Neuronal stem cell (in vitro differentiated cells): ENCODE measurements around the gene NAALADL1.

Experiments
- DNase-seq: peaks from one replicate; pipeline ENCODE4 v3.0.0-alpha.2; 2013; ENCODE audit warnings: low spot score
- H2AFZ ChIP-seq: one replicate; pipeline ENCODE4 v1.6.1; 2013; ENCODE audit warnings: mild to moderate bottlenecking, low read length, inconsistent platforms
- H2AK5ac ChIP-seq: 2 replicates; pipeline ENCODE4 v1.6.1; 2013; ENCODE audit warnings: low read depth, mild to moderate bottlenecking, inconsistent platforms, low read length, moderate library complexity, mixed read lengths
- H2BK120ac ChIP-seq: 2 replicates; pipeline ENCODE4 v1.6.1; 2013; ENCODE audit warnings: low read depth, mild to moderate bottlenecking, inconsistent platforms, low read length, moderate library complexity, mixed read lengths
- H2BK12ac ChIP-seq: one replicate; pipeline ENCODE4 v1.6.1; 2013; ENCODE audit warnings: low read length, inconsistent platforms
- H2BK15ac ChIP-seq: 2 replicates; pipeline ENCODE4 v1.6.1; 2013; ENCODE audit warnings: mild to moderate bottlenecking, low read length, inconsistent platforms, mixed read lengths
- H2BK5ac ChIP-seq: one replicate; pipeline ENCODE4 v1.6.1; 2013; ENCODE audit warnings: inconsistent platforms, mild to moderate bottlenecking, low read length, moderate library complexity
- H3K14ac ChIP-seq: one replicate; pipeline ENCODE4 v1.6.1; 2013; ENCODE audit warnings: low read length, inconsistent platforms
- H3K18ac ChIP-seq: 2 replicates; pipeline ENCODE4 v1.6.1; 2013; ENCODE audit warnings: low read length, inconsistent platforms
- H3K23ac ChIP-seq: 2 replicates; pipeline ENCODE4 v1.6.1; 2013; ENCODE audit warnings: low read depth, mild to moderate bottlenecking, mixed read lengths, low read length, inconsistent platforms; ENCODE audit not compliant: poor library complexity
- H3K27ac ChIP-seq: replicated peaks from 3 replicates; pipeline ENCODE4 v1.5.1; 2013; ENCODE audit warnings: low read length, inconsistent platforms
- H3K27me3 ChIP-seq, 3 experiments: 2 replicates each; pipeline ENCODE4 v1.6.1; 2013; ENCODE audit warnings: low read length in 3 of 3, mild to moderate bottlenecking in 2 of 3, inconsistent platforms in 1 of 3, low read depth in 1 of 3, mixed read lengths in 1 of 3, moderate library complexity in 1 of 3; ENCODE audit not compliant: control insufficient read depth in 3 of 3, insufficient read depth in 3 of 3
- H3K36me3 ChIP-seq, 2 donors: replicated peaks in 1 of 2; 2 replicates each; pipeline ENCODE4 v1.6.1; 2013; ENCODE audit warnings: low read length in 2 of 2; ENCODE audit not compliant: control insufficient read depth in 2 of 2, insufficient read depth in 2 of 2
- H3K4ac ChIP-seq: 2 replicates; pipeline ENCODE4 v1.6.1; 2013; ENCODE audit warnings: inconsistent platforms, mild to moderate bottlenecking, low read length, moderate library complexity
- H3K4me1 ChIP-seq, 2 donors: 1 replicate in 1 of 2; 2 replicates in 1 of 2; pipeline ENCODE4 v1.6.1; 2013; ENCODE audit warnings: low read length in 2 of 2, low read depth in 1 of 2; ENCODE audit not compliant: control insufficient read depth in 2 of 2, insufficient read depth in 1 of 2
- H3K4me2 ChIP-seq: one replicate; pipeline ENCODE4 v1.6.1; 2013; ENCODE audit warnings: mild to moderate bottlenecking, low read length, inconsistent platforms; ENCODE audit not compliant: insufficient read depth, poor library complexity, severe bottlenecking
- H3K4me3 ChIP-seq, 2 donors: 2 replicates each; pipeline ENCODE4 v1.5.1; 2013; ENCODE audit warnings: low read length in 2 of 2, mild to moderate bottlenecking in 2 of 2, inconsistent platforms in 1 of 2, moderate library complexity in 1 of 2
- H3K79me1 ChIP-seq: one replicate; pipeline ENCODE4 v1.6.1; 2013; ENCODE audit warnings: low read depth, mild to moderate bottlenecking, inconsistent platforms, low read length, moderate library complexity
- H3K9ac ChIP-seq: one replicate; pipeline ENCODE4 v1.6.1; 2013; ENCODE audit warnings: mild to moderate bottlenecking, low read depth, low read length, inconsistent platforms; ENCODE audit not compliant: poor library complexity
- H3K9me3 ChIP-seq, 2 donors: replicated peaks in 1 of 2; 2 replicates each; pipeline versions ENCODE3 to v1.6.1; 2013; ENCODE audit warnings: low read length in 2 of 2, mild to moderate bottlenecking in 2 of 2, inconsistent platforms in 1 of 2, low read depth in 1 of 2, mixed read lengths in 1 of 2, moderate library complexity in 1 of 2; ENCODE audit not compliant: control insufficient read depth in 2 of 2, insufficient read depth in 1 of 2
- H4K8ac ChIP-seq: one replicate; pipeline ENCODE4 v1.6.1; 2013; ENCODE audit warnings: low read depth, mild to moderate bottlenecking, inconsistent platforms, low read length, moderate library complexity
- H4K91ac ChIP-seq: one replicate; pipeline ENCODE4 v1.6.1; 2013; ENCODE audit warnings: low read length, low read depth, mild to moderate bottlenecking, inconsistent platforms; ENCODE audit not compliant: poor library complexity
- WGBS, 2 donors: extraction: QIAGEN DNeasy Blood & Tissue Kit; methylation state at CpG; one replicate each; pipeline ENCODE4 v1.1.7; 2013; ENCODE audit warnings: missing lambda C conversion rate in 2 of 2, mixed read lengths in 1 of 2; ENCODE audit not compliant: insufficient read length in 2 of 2, insufficient replicate concordance in 1 of 2; ENCODE audit errors: extremely low coverage in 2 of 2; 5-methylcytosine and 5-hydroxymethylcytosine counted together

NAALADL1 gene

GRCh38 chr11:65060913-65061408 lies 2.6 kb upstream of the NAALADL1 start:
- Histone ChIP-seq H2AK5ac (peak overlapping the region; percentile 20), H3K27me3 (peaks cover 0 to 3% (median 0%) of the 10 kb centered on the region in 3 experiments), H3K14ac (no peak overlapping the region), H3K18ac (peak overlapping the region; percentile 78), H4K8ac (peak overlapping the region; percentile 7), H3K36me3 (no peaks in the 10 kb centered on the region), H3K4ac (no peak overlapping the region), H3K4me1 (no peaks in the 10 kb centered on the region), H2BK120ac (no peak overlapping the region), H3K4me3 (no peak overlapping the region), H2BK15ac (no peak overlapping the region), H3K4me2 (no peak overlapping the region), H3K9ac (no peak overlapping the region), H3K79me1 (peaks cover 3% of the 10 kb centered on the region), H3K23ac (no peak overlapping the region), H2BK12ac (no peak overlapping the region), H3K27ac (no peak overlapping the region), H2AFZ (no peak overlapping the region), H4K91ac (no peak overlapping the region), H2BK5ac (peak overlapping the region; percentile 19), H3K9me3 (no peaks in the 10 kb centered on the region)
- no peak for DNase-seq
- WGBS, 2 donors, result no CpG with 5 or more reads among the region's 9 CpGs

- Histone ChIP-seq H3K18ac (no peak overlapping the region), H2BK12ac (no peak overlapping the region), H3K27me3 (peaks cover 0 to 3% (median 0%) of the 10 kb centered on the region in 3 experiments), H3K27ac (no peak overlapping the region), H2BK15ac (no peak overlapping the region), H3K4me1 (no peaks in the 10 kb centered on the region), H3K4me2 (no peak overlapping the region), H3K9ac (no peak overlapping the region), H3K36me3 (no peaks in the 10 kb centered on the region), H3K23ac (peak overlapping the region; percentile 81), H3K14ac (no peak overlapping the region), H4K91ac (no peak overlapping the region), H4K8ac (no peak overlapping the region), H3K4me3 (no peak overlapping the region), H2AK5ac (no peak overlapping the region), H3K9me3 (no peaks in the 10 kb centered on the region), H2BK120ac (no peak overlapping the region), H2AFZ (no peak overlapping the region), H2BK5ac (no peak overlapping the region), H3K79me1 (peaks cover 3% of the 10 kb centered on the region), H3K4ac (no peak overlapping the region)
- WGBS, 2 donors, result no CpG with 5 or more reads among the region's 10 CpGs
- no peak for DNase-seq
Measured at GRCh38 chr11:65059959-65060824, 1.8 kb upstream of the NAALADL1 start.

- WGBS, 2 donors, result no CpG with 5 or more reads among the region's 3 CpGs
- Histone ChIP-seq H4K8ac (no peak overlapping the region), H2BK12ac (no peak overlapping the region), H3K23ac (peak overlapping the region; percentile 58), H3K4ac (no peak overlapping the region), H3K4me1 (no peaks in the 10 kb centered on the region), H2BK5ac (no peak overlapping the region), H2BK120ac (no peak overlapping the region), H2AK5ac (no peak overlapping the region), H4K91ac (no peak overlapping the region), H3K27ac (no peak overlapping the region), H2AFZ (no peak overlapping the region), H3K4me2 (no peak overlapping the region), H3K9me3 (no peaks in the 10 kb centered on the region), H3K36me3 (no peaks in the 10 kb centered on the region), H3K4me3 (no peak overlapping the region), H3K18ac (no peak overlapping the region), H3K27me3 (peaks cover 0 to 4% (median 2%) of the 10 kb centered on the region in 3 experiments), H3K9ac (peak overlapping the region; percentile 30), H3K79me1 (peaks cover 3% of the 10 kb centered on the region), H3K14ac (no peak overlapping the region), H2BK15ac (no peak overlapping the region)
- DNase-seq, result no peak
Measured at GRCh38 chr11:65059523-65059922, 1.2 kb upstream of the NAALADL1 start.

- no peaks in the 10 kb centered on the region for H3K4me1 ChIP-seq
- no peak overlapping the region for H2BK5ac ChIP-seq
- H3K23ac ChIP-seq, result no peak overlapping the region
- peak overlapping the region; percentile 8 for H2BK120ac ChIP-seq
- no peaks in the 10 kb centered on the region for H3K9me3 ChIP-seq
- peak overlapping the region; percentile 90 for H2AK5ac ChIP-seq
- H3K4me3 ChIP-seq, result no peak overlapping the region
- H4K91ac ChIP-seq, result no peak overlapping the region
- no CpG with 5 or more reads among the region's 13 CpGs for WGBS, 2 donors
- H3K36me3 ChIP-seq, result no peaks in the 10 kb centered on the region
- H3K9ac ChIP-seq, result no peak overlapping the region
- H3K14ac ChIP-seq, result peak overlapping the region; percentile 21
- no peak overlapping the region for H3K4me2 ChIP-seq
- no peak overlapping the region for H3K4ac ChIP-seq
- no peak overlapping the region for H2BK15ac ChIP-seq
- no peak overlapping the region for H4K8ac ChIP-seq
- H3K27ac ChIP-seq, result no peak overlapping the region
- no peak overlapping the region for H3K18ac ChIP-seq
- DNase-seq, result no peak
- H3K27me3 ChIP-seq, result peaks cover 0 to 19% (median 2%) of the 10 kb centered on the region in 3 experiments
- H3K79me1 ChIP-seq, result peaks cover 3% of the 10 kb centered on the region
- H2AFZ ChIP-seq, result no peak overlapping the region
- no peak overlapping the region for H2BK12ac ChIP-seq
Measured at GRCh38 chr11:65058012-65058411, 341 bp downstream of the NAALADL1 start.
